ENCODE results near the gene SUCO.

SUCO gene

GRCh38 chr1:172513479-172513878 is 19.5 kb upstream of the SUCO start:
- no peak overlapping the region for H3K4me3 ChIP-seq (replicated peaks; ENCODE audit: low read depth, low read length)
- no peak for TF ChIP-seq CTCF (IDR thresholded peaks at IDR 0.05; ENCODE audit: low read depth, low read length, missing control alignments)
- DNase-seq (ENCODE audit: extremely low read depth, low read depth): no peak

- no peak for DNase-seq (ENCODE audit: extremely low read depth, low read depth)
- TF ChIP-seq CTCF (IDR thresholded peaks at IDR 0.05; ENCODE audit: low read depth, low read length, missing control alignments): no peak
- H3K4me3 ChIP-seq (replicated peaks; ENCODE audit: low read depth, low read length): no peak overlapping the region
Measured at GRCh38 chr1:172514108-172514507, 18.8 kb upstream of the SUCO start.

DNA sequence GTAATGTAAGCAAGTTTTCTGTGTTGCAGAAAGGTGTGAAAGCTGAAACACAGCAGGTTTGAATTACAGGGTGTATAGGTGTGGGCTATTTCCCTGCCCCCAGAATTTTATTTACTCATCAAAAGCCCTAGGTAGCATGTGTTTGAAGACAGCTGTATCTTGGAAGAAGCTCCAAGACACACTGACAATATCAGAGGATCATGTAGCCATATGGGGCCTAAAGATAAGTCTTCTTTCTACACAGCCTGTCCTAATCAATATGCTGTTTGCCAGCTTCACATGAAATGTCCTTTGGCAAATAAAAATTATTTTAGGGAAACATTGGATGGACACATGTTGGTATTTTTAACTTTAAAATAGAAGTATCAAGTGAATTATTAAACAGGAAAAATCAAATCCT is 17.5 kb upstream of the SUCO start:
- no peak overlapping the region for H3K4me3 ChIP-seq (replicated peaks; ENCODE audit: low read depth, low read length)
- no peak for DNase-seq (ENCODE audit: extremely low read depth, low read depth)
- TF ChIP-seq CTCF (IDR thresholded peaks at IDR 0.05; ENCODE audit: low read depth, low read length, missing control alignments): no peak

DNA sequence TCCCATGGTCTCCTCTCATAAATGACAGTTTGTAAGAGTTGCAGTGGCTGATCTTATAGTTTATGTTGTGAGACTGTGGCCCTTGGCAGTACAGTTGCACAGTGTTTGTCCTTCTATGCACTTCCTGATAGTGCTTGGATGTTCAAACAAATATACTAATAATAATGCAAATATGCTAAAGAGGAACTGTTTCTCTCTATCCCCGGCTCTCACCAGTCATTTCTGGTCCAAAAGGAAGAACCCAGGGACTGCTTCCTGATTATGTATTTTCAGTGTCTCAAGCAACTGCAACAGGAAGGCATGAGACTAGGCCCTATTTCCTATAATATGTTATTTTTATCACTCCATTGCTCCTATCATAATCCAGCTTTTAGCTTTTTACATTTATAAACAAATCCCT is 17.0 kb upstream of the SUCO start:
- no peak for DNase-seq (ENCODE audit: extremely low read depth, low read depth)
- TF ChIP-seq CTCF (IDR thresholded peaks at IDR 0.05; ENCODE audit: low read depth, low read length, missing control alignments): no peak
- no peak overlapping the region for H3K4me3 ChIP-seq (replicated peaks; ENCODE audit: low read depth, low read length)

DNA sequence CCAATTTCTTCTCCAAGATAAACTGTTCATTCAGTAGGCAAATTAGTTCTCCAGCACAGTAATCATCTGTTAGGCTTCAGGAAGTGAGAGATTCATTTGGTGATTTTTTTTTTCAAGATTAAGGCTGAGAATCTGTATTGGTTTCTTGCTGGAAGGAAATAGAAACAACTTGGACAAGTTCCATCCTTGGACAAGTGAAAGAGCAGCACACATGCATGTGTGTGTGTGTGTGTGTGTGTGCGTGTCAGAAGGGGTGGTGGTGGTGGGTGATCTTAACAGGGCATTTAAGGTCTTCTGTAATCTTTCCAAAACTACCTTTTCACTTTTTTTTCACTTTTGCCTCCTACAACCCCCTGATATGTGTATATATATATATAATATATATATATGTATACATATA is 15.9 kb upstream of the SUCO start:
- no peak for DNase-seq (ENCODE audit: extremely low read depth, low read depth)
- TF ChIP-seq CTCF (IDR thresholded peaks at IDR 0.05; ENCODE audit: low read depth, low read length, missing control alignments): no peak
- H3K4me3 ChIP-seq (replicated peaks; ENCODE audit: low read depth, low read length): no peak overlapping the region

GRCh38 chr1:172517545-172517944 is 15.4 kb upstream of the SUCO start:
- DNase-seq (ENCODE audit: extremely low read depth, low read depth): no peak
- no peak for TF ChIP-seq CTCF (IDR thresholded peaks at IDR 0.05; ENCODE audit: low read depth, low read length, missing control alignments)
- H3K4me3 ChIP-seq (replicated peaks; ENCODE audit: low read depth, low read length): no peak overlapping the region

GRCh38 chr1:172529304-172529703 is 3.6 kb upstream of the SUCO start:
- H3K4me3 ChIP-seq (replicated peaks; ENCODE audit: low read depth, low read length): no peak overlapping the region
- DNase-seq (ENCODE audit: extremely low read depth, low read depth): no peak
- TF ChIP-seq CTCF (IDR thresholded peaks at IDR 0.05; ENCODE audit: low read depth, low read length, missing control alignments): no peak
